Keratinocyte (primary cell): ENCODE results near the gene RANBP10. TPM values are rescaled to one million over a fixed set of nuclear protein-coding genes. Genes with fewer than 3 reads are reported as not detected.

Experiments
- DNase-seq: peaks from one replicate; pipeline ENCODE4 v3.0.0-alpha.2; 2011; ENCODE audit warnings: low read depth, missing footprints, low spot score
- FAIRE-seq: peaks from 2 replicates; lab custom pipeline; 2011; peaks lifted over from hg19 to GRCh38; lab: Jason Lieb, UNC
- H2AFZ ChIP-seq: 2 replicates; pipeline ENCODE4 v1.6.0; 2012; ENCODE audit warnings: low read length, control low read depth, inconsistent platforms; ENCODE audit not compliant: control insufficient read depth
- H3K27ac ChIP-seq: 2 replicates; pipeline ENCODE4 v1.5.1; 2011; ENCODE audit warnings: low read length; ENCODE audit not compliant: control insufficient read depth, insufficient read depth
- H3K27me3 ChIP-seq: 3 replicates; pipeline ENCODE4 v1.6.0; 2011; ENCODE audit warnings: low read length; ENCODE audit not compliant: control insufficient read depth, insufficient read depth; ENCODE audit errors: extremely low read depth
- H3K36me3 ChIP-seq, 2 experiments: 2 replicates in 1 of 2; 3 replicates in 1 of 2; pipeline ENCODE4 v1.5.1; 2011; ENCODE audit warnings: low read length in 2 of 2, mild to moderate bottlenecking in 1 of 2; ENCODE audit not compliant: control insufficient read depth in 2 of 2, insufficient read depth in 2 of 2; ENCODE audit errors: extremely low read depth in 1 of 2
- H3K4me1 ChIP-seq: 3 replicates; pipeline ENCODE4 v1.5.1; 2011; ENCODE audit warnings: low read length; ENCODE audit not compliant: control insufficient read depth, insufficient read depth; ENCODE audit errors: extremely low read depth
- H3K4me2 ChIP-seq: 3 replicates; pipeline ENCODE4 v1.6.0; 2011; ENCODE audit warnings: low read depth, low read length; ENCODE audit not compliant: control insufficient read depth, insufficient read depth; ENCODE audit errors: extremely low read depth
- H3K4me3 ChIP-seq, 3 experiments: fragments of 200-600 bp in 1 of 3; sonication (generic) in 1 of 3; 2 replicates in 2 of 3; 3 replicates in 1 of 3; pipeline ENCODE4 v1.5.1; 2011 to 2016; ENCODE audit warnings: low read length in 3 of 3, mild to moderate bottlenecking in 3 of 3, control low read depth in 2 of 3, inconsistent platforms in 1 of 3, low read depth in 1 of 3, mixed read lengths in 1 of 3, mixed run types in 1 of 3, moderate library complexity in 1 of 3; ENCODE audit not compliant: control insufficient read depth in 2 of 3, insufficient read depth in 2 of 3; ENCODE audit errors: extremely low read depth in 1 of 3
- H3K79me2 ChIP-seq: 2 replicates; pipeline ENCODE4 v1.6.0; 2012; ENCODE audit warnings: low read length; ENCODE audit not compliant: control insufficient read depth, insufficient read depth
- H3K9ac ChIP-seq: 3 replicates; pipeline ENCODE4 v1.6.0; 2011; ENCODE audit warnings: low read length; ENCODE audit not compliant: control insufficient read depth, insufficient read depth; ENCODE audit errors: extremely low read depth
- H3K9me1 ChIP-seq: 3 replicates; pipeline ENCODE4 v1.6.0; 2011; ENCODE audit warnings: low read length; ENCODE audit not compliant: control insufficient read depth, insufficient read depth; ENCODE audit errors: extremely low read depth
- H3K9me3 ChIP-seq: 2 replicates; pipeline ENCODE4 v1.5.1; 2012; ENCODE audit warnings: low read depth, low read length; ENCODE audit not compliant: control insufficient read depth
- H4K20me1 ChIP-seq: 3 replicates; pipeline ENCODE4 v1.6.0; 2011; ENCODE audit warnings: low read length; ENCODE audit not compliant: control insufficient read depth, insufficient read depth; ENCODE audit errors: extremely low read depth
- EZH2 ChIP-seq: IDR thresholded peaks from one replicate; pipeline ENCODE4 v1.6.1; 2012; ENCODE audit warnings: inconsistent platforms, mild to moderate bottlenecking, low read length, moderate library complexity
- dilution Hi-C: fragments of 300-500 bp; cut with MboI; formaldehyde crosslinking; loops from one replicate; pipeline ENCODE4 v1.7.0; 2020; ENCODE audit warnings: low sequenced_read_pairs; ENCODE audit not compliant: extremely low pct_ligation_motif_present
- polyA plus RNA-seq, 5 experiments: library from polyadenylated mRNA; depleted of rRNA in 3 of 5; stranded (reverse) in 3 of 5; stranded (forward) in 1 of 5; unstranded in 1 of 5; fragments of >200 nt; gene quantifications; 1 replicate in 1 of 5; 2 replicates in 3 of 5; 3 replicates in 1 of 5; pipeline versions ENCODE4 v1.2.1 to v1.2.3, GENCODE V29; 2011 to 2012; ENCODE audit warnings: missing spikeins in 2 of 5, low read depth in 1 of 5, low replicate concordance in 1 of 5
- TF ChIP-seq, protein P1 (sequence below), 3 experiments: IDR thresholded peaks in 1 of 3; conservative IDR thresholded peaks in 1 of 3; optimal IDR thresholded peaks in 1 of 3; 2 replicates in 2 of 3; 3 replicates in 1 of 3; pipeline versions ENCODE3 to v1.5.1; 2011; ENCODE audit warnings: low read length in 3 of 3, mild to moderate bottlenecking in 3 of 3, moderate library complexity in 2 of 3, control low read depth in 1 of 3, inconsistent platforms in 1 of 3; ENCODE audit not compliant: insufficient read depth in 2 of 3; ENCODE audit errors: extremely low read depth in 1 of 3

Gene RANBP10
- polyA plus RNA-seq, 1 donor (not counting 4 experiments of a cell fraction or from before 2014, with no cell fraction given), result 9.5 TPM

- Histone ChIP-seq H3K79me2 (peaks cover 62% of the 10 kb centered on the region), H3K4me3 (peak overlapping the region; percentile 92 to 97 (median 97)), H4K20me1 (peaks cover 2% of the 10 kb centered on the region), H3K9ac (peak overlapping the region; percentile 100), H3K9me1 (peaks cover 6% of the 10 kb centered on the region), H3K27me3 (no peaks in the 10 kb centered on the region), H3K36me3 (peaks cover 6 to 8% of the 10 kb centered on the region in 2 experiments), H2AFZ (peak overlapping the region; percentile 82), H3K27ac (peak overlapping the region; percentile 97), H3K4me1 (peaks cover 53% of the 10 kb centered on the region), H3K9me3 (no peaks in the 10 kb centered on the region), H3K4me2 (peak overlapping the region; percentile 88)
- DNase-seq, result no peak
- TF ChIP-seq, protein P1, sequence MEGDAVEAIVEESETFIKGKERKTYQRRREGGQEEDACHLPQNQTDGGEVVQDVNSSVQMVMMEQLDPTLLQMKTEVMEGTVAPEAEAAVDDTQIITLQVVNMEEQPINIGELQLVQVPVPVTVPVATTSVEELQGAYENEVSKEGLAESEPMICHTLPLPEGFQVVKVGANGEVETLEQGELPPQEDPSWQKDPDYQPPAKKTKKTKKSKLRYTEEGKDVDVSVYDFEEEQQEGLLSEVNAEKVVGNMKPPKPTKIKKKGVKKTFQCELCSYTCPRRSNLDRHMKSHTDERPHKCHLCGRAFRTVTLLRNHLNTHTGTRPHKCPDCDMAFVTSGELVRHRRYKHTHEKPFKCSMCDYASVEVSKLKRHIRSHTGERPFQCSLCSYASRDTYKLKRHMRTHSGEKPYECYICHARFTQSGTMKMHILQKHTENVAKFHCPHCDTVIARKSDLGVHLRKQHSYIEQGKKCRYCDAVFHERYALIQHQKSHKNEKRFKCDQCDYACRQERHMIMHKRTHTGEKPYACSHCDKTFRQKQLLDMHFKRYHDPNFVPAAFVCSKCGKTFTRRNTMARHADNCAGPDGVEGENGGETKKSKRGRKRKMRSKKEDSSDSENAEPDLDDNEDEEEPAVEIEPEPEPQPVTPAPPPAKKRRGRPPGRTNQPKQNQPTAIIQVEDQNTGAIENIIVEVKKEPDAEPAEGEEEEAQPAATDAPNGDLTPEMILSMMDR (optimal IDR thresholded peaks at IDR 0.05 in 1 of 3, IDR thresholded peaks at IDR 0.05 in 1 of 3, conservative IDR thresholded peaks at IDR 0.05 in 1 of 3; ENCODE audit: extremely low read depth in 1 of 3, insufficient read depth in 2 of 3, low read length in 3 of 3), result no peak
- TF ChIP-seq EZH2, result no peak
- no peak for FAIRE-seq
- dilution Hi-C loops, result no loop called here
These were observed 39.6 kb upstream of the RANBP10 start for GRCh38 chr16:67846063-67846319.

GRCh38 chr16:67845291-67846062 lies 39.1 kb upstream of the RANBP10 start:
- Histone ChIP-seq H2AFZ (no peak overlapping the region), H3K9me1 (peaks cover 4% of the 10 kb centered on the region), H3K27ac (peak overlapping the region; percentile 97), H4K20me1 (peaks cover 2% of the 10 kb centered on the region), H3K4me2 (peak overlapping the region; percentile 88), H3K9me3 (no peaks in the 10 kb centered on the region), H3K27me3 (no peaks in the 10 kb centered on the region), H3K4me3 (peak overlapping the region; percentile 92 to 97 (median 97)), H3K79me2 (peaks cover 57% of the 10 kb centered on the region), H3K36me3 (peaks cover 6 to 8% of the 10 kb centered on the region in 2 experiments), H3K4me1 (peaks cover 53% of the 10 kb centered on the region), H3K9ac (peak overlapping the region; percentile 100)
- TF ChIP-seq, protein P1 (optimal IDR thresholded peaks at IDR 0.05 in 1 of 3, IDR thresholded peaks at IDR 0.05 in 1 of 3, conservative IDR thresholded peaks at IDR 0.05 in 1 of 3; ENCODE audit: extremely low read depth in 1 of 3, insufficient read depth in 2 of 3, low read length in 3 of 3), result no peak
- TF ChIP-seq EZH2, result no peak
- no peak for DNase-seq
- dilution Hi-C loops, result no loop called here
- FAIRE-seq, result no peak
